K562 treated with DMSO at 1 percent for 24 hours (cell line): ENCODE data around the gene PDZK1IP1. TPM values are rescaled to one million over a fixed set of nuclear protein-coding genes. Genes with fewer than 3 reads are reported as not detected.

ENCODE experiments used
- total RNA-seq: library from RNA; unstranded; fragments of 300-600 nt; gene quantifications from 2 replicates; pipeline ENCODE4 v1.2.3, GENCODE V29; 2022; ENCODE audit warnings: low read depth; ENCODE audit not compliant: insufficient read depth

Gene PDZK1IP1
- total RNA-seq, result 4.1 and 5.7 TPM in 2 replicates

GRCh38 chr1:47189844-47190508 is at the start of gene PDZK1IP1:
TSS of gene PDZK1IP1 (minus strand) at chr1:47190036. CDS start at chr1:47189932, 104 bp downstream.

GRCh38 chr1:47232187-47232874 is 42.5 kb upstream of the PDZK1IP1 start, which contains the start of gene TAL1:
TSS of gene TAL1 (minus strand) at chr1:47232225. CDS start at chr1:47225888, 6,337 bp downstream.

DNA sequence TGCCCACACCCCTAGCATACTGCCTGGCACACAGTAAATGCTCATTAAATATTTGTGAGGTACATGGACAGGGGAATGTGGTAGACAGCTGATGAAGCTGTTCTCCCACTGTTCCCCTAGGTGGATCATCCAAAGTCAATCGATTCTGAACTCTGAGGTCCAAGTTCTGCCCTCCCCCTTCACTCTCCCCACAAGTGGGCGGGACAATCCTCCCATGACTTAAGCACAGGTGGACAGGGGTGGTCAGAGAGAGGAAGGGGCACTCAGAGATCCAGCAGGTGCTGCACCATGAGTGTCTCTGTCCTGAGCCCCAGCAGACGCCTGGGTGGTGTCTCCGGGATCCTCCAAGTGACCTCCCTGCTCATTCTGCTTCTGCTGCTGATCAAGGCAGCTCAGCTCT is 52.6 kb downstream of the PDZK1IP1 start, which contains the start of gene CYP4A22:
CYP4A22 (plus strand) TSS at position 244 of the 400 bp plus-strand sequence; CDS start at position 289, 45 bp downstream.

Other genes starting within 250 kb of the PDZK1IP1 start
- gene CYP4A11, start 248.6 kb downstream of the PDZK1IP1 start, total RNA-seq, result not detected in 2 replicates
- 0.35 and 0.74 TPM in 2 replicates for gene CYP4X1, start 166.4 kb downstream of the PDZK1IP1 start, total RNA-seq
- not detected in 2 replicates for gene CYP4Z1, start 122.8 kb downstream of the PDZK1IP1 start, total RNA-seq
- not detected in 2 replicates for gene CYP4A22, start 52.6 kb downstream of the PDZK1IP1 start, total RNA-seq
- gene TAL1, start 42.2 kb upstream of the PDZK1IP1 start, total RNA-seq, result 39.2 and 49.0 TPM in 2 replicates
- 23.9 and 25.1 TPM in 2 replicates for gene STIL, start 124.1 kb upstream of the PDZK1IP1 start, total RNA-seq
- 60.5 and 69.2 TPM in 2 replicates for gene CMPK1, start 143.8 kb upstream of the PDZK1IP1 start, total RNA-seq
- 0.35 TPM in 1 of 2 replicates, not detected in the other for gene FOXE3, start 226.2 kb upstream of the PDZK1IP1 start, total RNA-seq
- gene FOXD2, start 248.0 kb upstream of the PDZK1IP1 start, total RNA-seq, result 3.4 and 3.7 TPM in 2 replicates